Neural cell (in vitro differentiated cells): ENCODE measurements around the gene PAFAH2. TPM values are rescaled to one million over a fixed set of nuclear protein-coding genes. Genes with fewer than 3 reads are reported as not detected.

ENCODE experiments used
- H2AFZ ChIP-seq: fragments of 200-600, 300-800 bp; sonication (generic), shearing (Covaris generic); 2 replicates; pipeline ENCODE4 v1.6.0; 2014; ENCODE audit warnings: low read depth, mild to moderate bottlenecking, antibody characterized with exemption, low read length, moderate library complexity
- H3F3A ChIP-seq: fragments of 200-600 bp; shearing (Covaris generic); 2 replicates; pipeline ENCODE4 v1.6.1; 2016; ENCODE audit warnings: mild to moderate bottlenecking, moderate library complexity, mixed read lengths, antibody characterized with exemption, low read length; ENCODE audit not compliant: insufficient read depth, poor library complexity, severe bottlenecking
- H3K27ac ChIP-seq: fragments of 200-600, 300-800 bp; sonication (generic), shearing (Covaris generic); 2 replicates; pipeline ENCODE4 v1.5.1; 2014; ENCODE audit warnings: mild to moderate bottlenecking, low read length, moderate library complexity
- H3K27me3 ChIP-seq: fragments of 300-800, 200-600 bp; sonication (generic), shearing (Covaris generic); 2 replicates; pipeline ENCODE4 v1.6.0; 2014; ENCODE audit warnings: mild to moderate bottlenecking, low read depth, low read length, moderate library complexity; ENCODE audit not compliant: insufficient read depth
- H3K36me3 ChIP-seq: fragments of 300-800, 200-600 bp; sonication (generic), shearing (Covaris generic); 2 replicates; pipeline ENCODE4 v1.5.1; 2014; ENCODE audit warnings: mild to moderate bottlenecking, antibody characterized with exemption, low read length, moderate library complexity; ENCODE audit not compliant: insufficient read depth
- H3K4me2 ChIP-seq: fragments of 300-800, 200-600 bp; sonication (generic), shearing (Covaris generic); 2 replicates; pipeline ENCODE4 v1.6.0; 2014; ENCODE audit warnings: mild to moderate bottlenecking, low read length
- H3K4me3 ChIP-seq: fragments of 300-800, 200-600 bp; sonication (generic), shearing (Covaris generic); 2 replicates; pipeline ENCODE4 v1.5.1; 2014; ENCODE audit warnings: mild to moderate bottlenecking, low read length, moderate library complexity
- H3K79me2 ChIP-seq: fragments of 200-600 bp; shearing (Covaris generic); replicated peaks from 2 replicates; pipeline ENCODE4 v1.6.0; 2014; ENCODE audit warnings: mild to moderate bottlenecking, low read length, moderate library complexity; ENCODE audit not compliant: insufficient read depth
- H3K9ac ChIP-seq: fragments of 300-800, 200-600 bp; sonication (generic), shearing (Covaris generic); 2 replicates; pipeline ENCODE4 v1.6.1; 2016; ENCODE audit warnings: mild to moderate bottlenecking, low read length, mixed read lengths
- H3K9me2 ChIP-seq: fragments of 200-600 bp; shearing (Covaris generic); 2 replicates; pipeline ENCODE4 v1.6.1; 2016; ENCODE audit warnings: mild to moderate bottlenecking, low read length, mixed read lengths; ENCODE audit not compliant: insufficient read depth
- H3K9me3 ChIP-seq: fragments of 200-600, 300-800 bp; sonication (generic), shearing (Covaris generic); 2 replicates; pipeline ENCODE4 v1.6.1; 2016; ENCODE audit warnings: mild to moderate bottlenecking, mixed run types, low read length, moderate library complexity, mixed read lengths
- H4K20me1 ChIP-seq: fragments of 200-600 bp; shearing (Covaris generic); 2 replicates; pipeline ENCODE4 v1.6.1; 2016; ENCODE audit warnings: mild to moderate bottlenecking, mixed run types; ENCODE audit not compliant: insufficient read depth
- EP300 ChIP-seq: fragments of 450-650 bp; conservative IDR thresholded peaks from 2 replicates; pipeline ENCODE4 v1.6.1; 2014; ENCODE audit warnings: antibody characterized with exemption, mild to moderate bottlenecking, moderate library complexity; ENCODE audit not compliant: poor library complexity, severe bottlenecking
- EZH2 ChIP-seq: fragments of 200-600, 300-800 bp; shearing (Covaris generic), sonication (generic); IDR thresholded peaks from 2 replicates; pipeline ENCODE4 v1.6.1; 2014; ENCODE audit warnings: antibody characterized with exemption, low read length, borderline replicate concordance, mild to moderate bottlenecking; ENCODE audit not compliant: insufficient read depth, poor library complexity, severe bottlenecking
- MXI1 ChIP-seq: fragments of 450-650 bp; conservative IDR thresholded peaks from 2 replicates; pipeline ENCODE4 v1.6.1; 2014; ENCODE audit warnings: antibody characterized with exemption, mild to moderate bottlenecking; ENCODE audit not compliant: poor library complexity, severe bottlenecking
- POLR2AphosphoS5 ChIP-seq: IDR thresholded peaks from 2 replicates; pipeline ENCODE4 v1.6.1; 2012
- RAD21 ChIP-seq: fragments of 450-650 bp; conservative IDR thresholded peaks from 2 replicates; pipeline ENCODE4 v1.6.1; 2014; ENCODE audit warnings: antibody characterized with exemption, mild to moderate bottlenecking, moderate library complexity
- SMC3 ChIP-seq: fragments of 450-650 bp; conservative IDR thresholded peaks from 2 replicates; pipeline ENCODE4 v1.6.1; 2014; ENCODE audit warnings: antibody characterized with exemption, mild to moderate bottlenecking, moderate library complexity; ENCODE audit not compliant: poor library complexity
- TAF1 ChIP-seq: IDR thresholded peaks from 2 replicates; pipeline ENCODE4 v1.6.1; 2012; ENCODE audit warnings: low read depth
- polyA plus RNA-seq: library from polyadenylated mRNA; depleted of rRNA; stranded (reverse); fragments of >200 nt; gene quantifications from 2 replicates; pipeline ENCODE4 v1.2.3, GENCODE V29; 2014
- TF ChIP-seq, protein P1 (sequence below): fragments of 450-650 bp; IDR thresholded peaks from 2 replicates; pipeline ENCODE4 v1.5.1; 2014; ENCODE audit warnings: antibody characterized with exemption, mild to moderate bottlenecking, moderate library complexity; ENCODE audit not compliant: poor library complexity, severe bottlenecking
- TF ChIP-seq, protein P2 (sequence below): IDR thresholded peaks from 2 replicates; pipeline ENCODE4 v1.6.1; 2012; ENCODE audit warnings: borderline replicate concordance

Gene PAFAH2
- polyA plus RNA-seq, 1 donor from 2014 or later, result 7.9 TPM

DNA sequence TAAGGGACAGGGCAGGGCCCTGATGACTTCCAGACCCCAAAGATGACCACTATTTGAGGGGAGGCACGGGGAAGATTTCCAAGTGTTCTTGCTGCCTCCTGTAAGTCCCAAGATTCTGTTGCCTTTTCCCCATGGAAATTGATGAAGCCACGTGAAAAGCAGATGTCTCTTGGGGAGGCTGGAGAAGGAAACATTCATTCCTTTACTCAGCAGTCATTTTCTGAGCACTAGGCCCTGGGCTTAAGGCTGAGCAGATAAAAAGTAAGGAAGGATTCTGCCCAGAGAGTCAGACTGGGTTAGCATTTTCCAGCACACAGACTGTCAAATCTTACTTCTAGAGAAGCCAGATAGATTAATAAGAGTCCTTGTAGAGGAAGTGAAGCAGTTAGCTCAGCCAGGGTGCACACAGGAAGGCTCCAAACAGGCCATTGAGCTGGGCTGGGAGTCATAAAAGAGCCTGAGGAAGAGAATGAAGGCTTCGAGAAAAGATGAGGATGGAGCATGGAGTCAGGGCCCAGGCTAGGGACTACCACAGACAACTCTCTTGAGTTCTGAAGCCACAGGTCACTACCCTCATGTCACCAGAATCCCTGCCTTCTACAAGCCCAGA, 33.9 kb upstream of the PAFAH2 start:
- Histone ChIP-seq H3K4me2 (no peak overlapping the region), H3K36me3 (no peaks in the 10 kb centered on the region), H3K9me2 (no peaks in the 10 kb centered on the region), H3K9me3 (no peaks in the 10 kb centered on the region), H3F3A (no peaks in the 10 kb centered on the region), H3K4me3 (no peak overlapping the region), H3K9ac (no peak overlapping the region), H3K27ac (no peak overlapping the region), H4K20me1 (no peaks in the 10 kb centered on the region), H3K27me3 (no peaks in the 10 kb centered on the region), H3K79me2 (no peaks in the 10 kb centered on the region), H2AFZ (no peak overlapping the region)
- TF ChIP-seq EP300 (no peak), MXI1 (no peak), POLR2AphosphoS5 (no peak), RAD21 (no peak), TAF1 (no peak), SMC3 (no peak), EZH2 (no peak)
- TF ChIP-seq, protein P1, sequence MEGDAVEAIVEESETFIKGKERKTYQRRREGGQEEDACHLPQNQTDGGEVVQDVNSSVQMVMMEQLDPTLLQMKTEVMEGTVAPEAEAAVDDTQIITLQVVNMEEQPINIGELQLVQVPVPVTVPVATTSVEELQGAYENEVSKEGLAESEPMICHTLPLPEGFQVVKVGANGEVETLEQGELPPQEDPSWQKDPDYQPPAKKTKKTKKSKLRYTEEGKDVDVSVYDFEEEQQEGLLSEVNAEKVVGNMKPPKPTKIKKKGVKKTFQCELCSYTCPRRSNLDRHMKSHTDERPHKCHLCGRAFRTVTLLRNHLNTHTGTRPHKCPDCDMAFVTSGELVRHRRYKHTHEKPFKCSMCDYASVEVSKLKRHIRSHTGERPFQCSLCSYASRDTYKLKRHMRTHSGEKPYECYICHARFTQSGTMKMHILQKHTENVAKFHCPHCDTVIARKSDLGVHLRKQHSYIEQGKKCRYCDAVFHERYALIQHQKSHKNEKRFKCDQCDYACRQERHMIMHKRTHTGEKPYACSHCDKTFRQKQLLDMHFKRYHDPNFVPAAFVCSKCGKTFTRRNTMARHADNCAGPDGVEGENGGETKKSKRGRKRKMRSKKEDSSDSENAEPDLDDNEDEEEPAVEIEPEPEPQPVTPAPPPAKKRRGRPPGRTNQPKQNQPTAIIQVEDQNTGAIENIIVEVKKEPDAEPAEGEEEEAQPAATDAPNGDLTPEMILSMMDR, result no peak
- TF ChIP-seq, protein P2, sequence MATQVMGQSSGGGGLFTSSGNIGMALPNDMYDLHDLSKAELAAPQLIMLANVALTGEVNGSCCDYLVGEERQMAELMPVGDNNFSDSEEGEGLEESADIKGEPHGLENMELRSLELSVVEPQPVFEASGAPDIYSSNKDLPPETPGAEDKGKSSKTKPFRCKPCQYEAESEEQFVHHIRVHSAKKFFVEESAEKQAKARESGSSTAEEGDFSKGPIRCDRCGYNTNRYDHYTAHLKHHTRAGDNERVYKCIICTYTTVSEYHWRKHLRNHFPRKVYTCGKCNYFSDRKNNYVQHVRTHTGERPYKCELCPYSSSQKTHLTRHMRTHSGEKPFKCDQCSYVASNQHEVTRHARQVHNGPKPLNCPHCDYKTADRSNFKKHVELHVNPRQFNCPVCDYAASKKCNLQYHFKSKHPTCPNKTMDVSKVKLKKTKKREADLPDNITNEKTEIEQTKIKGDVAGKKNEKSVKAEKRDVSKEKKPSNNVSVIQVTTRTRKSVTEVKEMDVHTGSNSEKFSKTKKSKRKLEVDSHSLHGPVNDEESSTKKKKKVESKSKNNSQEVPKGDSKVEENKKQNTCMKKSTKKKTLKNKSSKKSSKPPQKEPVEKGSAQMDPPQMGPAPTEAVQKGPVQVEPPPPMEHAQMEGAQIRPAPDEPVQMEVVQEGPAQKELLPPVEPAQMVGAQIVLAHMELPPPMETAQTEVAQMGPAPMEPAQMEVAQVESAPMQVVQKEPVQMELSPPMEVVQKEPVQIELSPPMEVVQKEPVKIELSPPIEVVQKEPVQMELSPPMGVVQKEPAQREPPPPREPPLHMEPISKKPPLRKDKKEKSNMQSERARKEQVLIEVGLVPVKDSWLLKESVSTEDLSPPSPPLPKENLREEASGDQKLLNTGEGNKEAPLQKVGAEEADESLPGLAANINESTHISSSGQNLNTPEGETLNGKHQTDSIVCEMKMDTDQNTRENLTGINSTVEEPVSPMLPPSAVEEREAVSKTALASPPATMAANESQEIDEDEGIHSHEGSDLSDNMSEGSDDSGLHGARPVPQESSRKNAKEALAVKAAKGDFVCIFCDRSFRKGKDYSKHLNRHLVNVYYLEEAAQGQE, result no peak

DNA sequence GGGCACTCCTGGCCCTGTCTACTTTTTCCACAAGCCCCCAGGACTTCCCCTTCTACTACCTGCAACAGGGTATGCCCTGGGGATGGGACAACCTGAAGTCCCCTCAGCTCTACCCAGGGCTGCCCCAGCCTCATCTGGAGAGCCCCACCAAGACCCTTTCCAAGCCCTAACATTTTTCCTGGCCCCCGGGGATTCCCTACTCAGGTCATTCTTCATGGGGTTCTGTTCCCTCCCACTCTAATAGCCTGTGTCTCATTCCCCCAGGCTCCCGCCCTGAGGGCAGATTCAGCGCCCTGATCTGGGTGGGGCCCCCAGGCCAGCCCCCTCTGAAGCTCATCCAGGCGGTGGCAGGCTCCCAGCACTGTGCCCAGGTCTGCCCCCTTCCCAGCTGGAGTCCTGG, 33.3 kb upstream of the PAFAH2 start:
- Histone ChIP-seq H3K9ac (no peak overlapping the region), H3K36me3 (no peaks in the 10 kb centered on the region), H3K9me3 (no peaks in the 10 kb centered on the region), H3F3A (no peaks in the 10 kb centered on the region), H3K4me2 (no peak overlapping the region), H3K4me3 (no peak overlapping the region), H3K9me2 (no peaks in the 10 kb centered on the region), H4K20me1 (no peaks in the 10 kb centered on the region), H3K27me3 (no peaks in the 10 kb centered on the region), H3K79me2 (no peaks in the 10 kb centered on the region), H2AFZ (no peak overlapping the region), H3K27ac (no peak overlapping the region)
- TF ChIP-seq EP300 (no peak), EZH2 (no peak), POLR2AphosphoS5 (no peak), SMC3 (no peak)
- TF ChIP-seq, protein P1, result no peak
